Caki2 (cell line): ENCODE data around the gene TYR. TPM values are rescaled to one million over a fixed set of nuclear protein-coding genes. Genes with fewer than 3 reads are reported as not detected.
"Not testable (repeated sequence)": the region's sequence is repeated elsewhere in the genome, so short reads cannot be mapped to it uniquely, and the experiment has no call there.

Source experiments
- DNase-seq: peaks from one replicate; pipeline ENCODE4 v3.0.0-alpha.2; 2015; ENCODE audit warnings: low read depth
- in situ Hi-C: cut with HindIII; loops from 2 replicates; pipeline ENCODE4 v1.10.0; 2016; ENCODE audit warnings: low sequenced_read_pairs, low pct_unique_long_range_greater_than_20kb, mixed read lengths
- total RNA-seq: library from RNA; depleted of rRNA; stranded (reverse); fragments of >200 nt; shearing (Covaris generic); gene quantifications from 2 replicates; pipeline ENCODE4 v1.2.3, GENCODE V29; 2014; ENCODE audit warnings: low replicate concordance

The TYR gene
- total RNA-seq, 1 experiment from 2014 or later = not detected

- no peak for DNase-seq
- in situ Hi-C loops = no loop called here
These were observed 71.5 kb downstream of the TYR start for GRCh38 chr11:89249196-89249595.

- in situ Hi-C loops, DNase-seq: not testable (repeated sequence)
These were observed 83.8 kb downstream of the TYR start for GRCh38 chr11:89261483-89261882.

- in situ Hi-C loops = no loop called here
- no peak for DNase-seq
These were observed 90.1 kb downstream of the TYR start for GRCh38 chr11:89267660-89268302.

- in situ Hi-C loops, DNase-seq: not testable (repeated sequence)
These were observed 94.9 kb downstream of the TYR start for GRCh38 chr11:89272540-89273088.

GRCh38 chr11:89273220-89273619 lies 95.5 kb downstream of the TYR start:
- in situ Hi-C loops, DNase-seq: not testable (repeated sequence)

GRCh38 chr11:89275966-89276365 lies 98.3 kb downstream of the TYR start:
- in situ Hi-C loops = no loop called here
- no peak for DNase-seq

GRCh38 chr11:89279176-89279575 lies 101.5 kb downstream of the TYR start:
- DNase-seq = no peak
- in situ Hi-C loops = no loop called here

- in situ Hi-C loops, DNase-seq: not testable (repeated sequence)
These were observed 103.5 kb downstream of the TYR start for GRCh38 chr11:89281032-89281677.

- in situ Hi-C loops, DNase-seq: not testable (repeated sequence)
These were observed 108.9 kb downstream of the TYR start for GRCh38 chr11:89286601-89287000.

GRCh38 chr11:89288004-89288403 lies 110.3 kb downstream of the TYR start:
- DNase-seq, in situ Hi-C loops: not testable (repeated sequence)

GRCh38 chr11:89293965-89294679 lies 116.4 kb downstream of the TYR start:
- in situ Hi-C loops = no loop called here

GRCh38 chr11:89295023-89295422 lies 117.3 kb downstream of the TYR start:
- in situ Hi-C loops, DNase-seq: not testable (repeated sequence)

More at GRCh38 chr11:89293965-89294679, 116.4 kb downstream of the TYR start:
- no peak for DNase-seq

- DNase-seq, in situ Hi-C loops: not testable (repeated sequence)
These were observed 125.4 kb downstream of the TYR start for GRCh38 chr11:89303029-89303428.

- DNase-seq, in situ Hi-C loops: not testable (repeated sequence)
These were observed 130.6 kb downstream of the TYR start for GRCh38 chr11:89308272-89308671.

GRCh38 chr11:89309321-89309985 lies 131.8 kb downstream of the TYR start:
- in situ Hi-C loops, DNase-seq: not testable (repeated sequence)

GRCh38 chr11:89310607-89311006 lies 132.9 kb downstream of the TYR start:
- in situ Hi-C loops, DNase-seq: not testable (repeated sequence)

GRCh38 chr11:89321401-89321800 lies 143.7 kb downstream of the TYR start:
- in situ Hi-C loops = no loop called here
- DNase-seq = no peak

- in situ Hi-C loops = no loop called here
- DNase-seq = no peak
These were observed 150.2 kb downstream of the TYR start for GRCh38 chr11:89327885-89328284.
